ENCODE data around the gene FLAD1.

Gene FLAD1

GRCh38 chr1:154999571-155000410 is 16.6 kb downstream of the FLAD1 start:
- peak overlapping the region; percentile 47 for H3K4me3 ChIP-seq (ENCODE audit: low read length)
- no peak for DNase-seq (ENCODE audit: low read depth, low spot score)

- no peak for DNase-seq (ENCODE audit: low read depth, low spot score)
These were observed 17.2 kb downstream of the FLAD1 start for GRCh38 chr1:155000411-155000725.

GRCh38 chr1:155000726-155001424 is 17.7 kb downstream of the FLAD1 start:
- peak overlapping the region; percentile 47 for H3K4me3 ChIP-seq (ENCODE audit: low read length)
- no peak for DNase-seq (ENCODE audit: low read depth, low spot score)

More at GRCh38 chr1:155000411-155000725, 17.2 kb downstream of the FLAD1 start:
- peak overlapping the region; percentile 47 for H3K4me3 ChIP-seq (ENCODE audit: low read length)

- no peak for DNase-seq (ENCODE audit: low read depth, low spot score)
- peak overlapping the region; percentile 47 for H3K4me3 ChIP-seq (ENCODE audit: low read length)
These were observed 18.2 kb downstream of the FLAD1 start for GRCh38 chr1:155001425-155001674.

GRCh38 chr1:155001675-155002463 is 18.7 kb downstream of the FLAD1 start:
- peak; percentile 87 for DNase-seq (ENCODE audit: low read depth, low spot score)
- peak overlapping the region; percentile 47 for H3K4me3 ChIP-seq (ENCODE audit: low read length)

- peak within 1 kb of the TSS; percentile 47 for H3K4me3 ChIP-seq (ENCODE audit: low read length)
- no peak for DNase-seq (ENCODE audit: low read depth, low spot score)
These were observed 19.5 kb downstream of the FLAD1 start, which contains the start of gene ZBTB7B for GRCh38 chr1:155002464-155003226. ZBTB7B (plus strand) TSS chr1:155002802; CDS start chr1:155014661, 11,859 bp downstream.

- no peak for DNase-seq (ENCODE audit: low read depth, low spot score)
- no peak overlapping the region; the same call in 1 of the 2 replicates for H3K4me3 ChIP-seq (ENCODE audit: low read length)
These were observed 20.2 kb downstream of the FLAD1 start for GRCh38 chr1:155003227-155003765.

GRCh38 chr1:155003766-155004351 is 20.7 kb downstream of the FLAD1 start:
- DNase-seq (ENCODE audit: low read depth, low spot score): no peak
- H3K4me3 ChIP-seq (ENCODE audit: low read length): no peak overlapping the region

- no peak overlapping the region for H3K4me3 ChIP-seq (ENCODE audit: low read length)
- DNase-seq (ENCODE audit: low read depth, low spot score): no peak
These were observed 21.4 kb downstream of the FLAD1 start for GRCh38 chr1:155004352-155005075.

GRCh38 chr1:155005076-155006011 is 22.2 kb downstream of the FLAD1 start:
- no peak for DNase-seq (ENCODE audit: low read depth, low spot score)
- no peak overlapping the region for H3K4me3 ChIP-seq (ENCODE audit: low read length)

- peak; percentile 54 for DNase-seq (ENCODE audit: low read depth, low spot score)
- no peak overlapping the region for H3K4me3 ChIP-seq (ENCODE audit: low read length)
These were observed 23.5 kb downstream of the FLAD1 start for GRCh38 chr1:155006601-155007101.

GRCh38 chr1:155007251-155007828 is 24.2 kb downstream of the FLAD1 start:
- no peak for DNase-seq (ENCODE audit: low read depth, low spot score)
- no peak overlapping the region for H3K4me3 ChIP-seq (ENCODE audit: low read length)

GRCh38 chr1:155008015-155008941 is 25.1 kb downstream of the FLAD1 start:
- no peak overlapping the region for H3K4me3 ChIP-seq (ENCODE audit: low read length)
- DNase-seq (ENCODE audit: low read depth, low spot score): no peak

GRCh38 chr1:155009221-155009711 is 26.1 kb downstream of the FLAD1 start:
- no peak for DNase-seq (ENCODE audit: low read depth, low spot score)
- no peak overlapping the region for H3K4me3 ChIP-seq (ENCODE audit: low read length)

GRCh38 chr1:155009742-155010141 is 26.6 kb downstream of the FLAD1 start:
- H3K4me3 ChIP-seq (ENCODE audit: low read length): no peak overlapping the region
- DNase-seq (ENCODE audit: low read depth, low spot score): no peak
